Spinal cord (tissue), 10 donors: Measurements from ENCODE around the gene SPSB1. TPM values are rescaled to one million over a fixed set of nuclear protein-coding genes. Genes with fewer than 3 reads are reported as not detected.

ENCODE experiments used
- DNase-seq, 6 donors: peaks; one replicate each; pipeline versions ENCODE4 v3.0.0 to v3.0.0-alpha.2; 2013 to 2015; ENCODE audit warnings: low spot score in 6 of 6, low read depth in 4 of 6
- H3K27ac ChIP-seq: one replicate; pipeline ENCODE4 v1.5.1; 2013; ENCODE audit warnings: low read depth, low read length, control low read depth
- H3K27me3 ChIP-seq: one replicate; pipeline ENCODE4 v1.6.1; 2013; ENCODE audit warnings: low read length; ENCODE audit not compliant: control insufficient read depth, insufficient read depth
- H3K36me3 ChIP-seq: one replicate; pipeline ENCODE4 v1.6.1; 2013; ENCODE audit warnings: low read length; ENCODE audit not compliant: control insufficient read depth, insufficient read depth
- H3K4me1 ChIP-seq: one replicate; pipeline ENCODE4 v1.6.1; 2013; ENCODE audit warnings: low read length; ENCODE audit not compliant: control insufficient read depth, insufficient read depth
- H3K4me3 ChIP-seq: one replicate; pipeline ENCODE4 v1.5.1; 2013; ENCODE audit warnings: low read depth, low read length, control low read depth
- H3K9me3 ChIP-seq: one replicate; pipeline ENCODE4 v1.6.1; 2013; ENCODE audit warnings: low read length; ENCODE audit not compliant: control insufficient read depth, insufficient read depth
- WGBS: methylation state at CpG from one replicate; pipeline ENCODE4 v1.1.5; 2013; ENCODE audit warnings: missing lambda C conversion rate; ENCODE audit not compliant: insufficient coverage; 5-methylcytosine and 5-hydroxymethylcytosine counted together
- polyA plus RNA-seq, 2 donors: library from polyadenylated mRNA; unstranded; fragments of 120-200 nt; gene quantifications; one replicate each; pipeline ENCODE4 v1.2.1, GENCODE V29; 2013; ENCODE audit not compliant: insufficient read length in 2 of 2
- total RNA-seq, 2 donors: library from RNA; depleted of rRNA in 1 of 2; stranded (reverse); fragments of 120-200 nt in 1 of 2; fragments of >200 nt in 1 of 2; gene quantifications; one replicate each; pipeline versions ENCODE4 v1.2.3 to v1.2.4, GENCODE V29; 2013 to 2014
- donor health status: healthy.

SPSB1 gene
- total and polyA plus RNA-seq, 4 donors, result 6.9 to 17.4 (median 12.8) TPM

- Histone ChIP-seq H3K27me3 (no peaks in the 10 kb centered on the region), H3K4me1 (peaks cover 42% of the 10 kb centered on the region), H3K9me3 (no peaks in the 10 kb centered on the region), H3K36me3 (peaks cover 71% of the 10 kb centered on the region), H3K4me3 (no peak overlapping the region), H3K27ac (no peak overlapping the region)
- 89% methylated on average over 6 of the region's 21 CpGs for whole genome bisulfite sequencing
- DNase-seq, result no peak
Measured at GRCh38 chr1:9248341-9249262, 44.1 kb upstream of the SPSB1 start.

- WGBS, result 91% methylated on average over 3 of the region's 3 CpGs
- Histone ChIP-seq H3K27ac (no peak overlapping the region), H3K9me3 (no peaks in the 10 kb centered on the region), H3K27me3 (no peaks in the 10 kb centered on the region), H3K4me3 (no peak overlapping the region), H3K4me1 (peaks cover 47% of the 10 kb centered on the region), H3K36me3 (peaks cover 71% of the 10 kb centered on the region)
- DNase-seq, result no peak
Measured at GRCh38 chr1:9249263-9249533, 43.5 kb upstream of the SPSB1 start.

- Histone ChIP-seq H3K4me3 (no peak overlapping the region), H3K9me3 (no peaks in the 10 kb centered on the region), H3K27me3 (no peaks in the 10 kb centered on the region), H3K36me3 (peaks cover 66% of the 10 kb centered on the region), H3K4me1 (peaks cover 48% of the 10 kb centered on the region), H3K27ac (no peak overlapping the region)
- WGBS, result 60% methylated on average over 17 of the region's 17 CpGs
- peak in 1 of 6 donors; percentile 23 for DNase-seq
Measured at GRCh38 chr1:9249534-9250410, 42.9 kb upstream of the SPSB1 start.

- Histone ChIP-seq H3K27me3 (no peaks in the 10 kb centered on the region), H3K36me3 (peaks cover 57% of the 10 kb centered on the region), H3K27ac (peak overlapping the region; percentile 40), H3K9me3 (no peaks in the 10 kb centered on the region), H3K4me1 (peaks cover 48% of the 10 kb centered on the region), H3K4me3 (no peak overlapping the region)
- peak in 2 of 6 donors; percentile 31 to 44 for DNase-seq
- WGBS, result 39% methylated on average over 12 of the region's 21 CpGs
Measured at GRCh38 chr1:9250411-9251381, 42.0 kb upstream of the SPSB1 start.

- Histone ChIP-seq H3K27ac (no peak overlapping the region), H3K4me3 (no peak overlapping the region), H3K36me3 (peaks cover 55% of the 10 kb centered on the region), H3K9me3 (no peaks in the 10 kb centered on the region), H3K4me1 (peaks cover 48% of the 10 kb centered on the region), H3K27me3 (no peaks in the 10 kb centered on the region)
- no peak for DNase-seq
- WGBS, result 45% methylated on average over 5 of the region's 6 CpGs
Measured at GRCh38 chr1:9251501-9251900, 41.2 kb upstream of the SPSB1 start.

GRCh38 chr1:9253004-9253403, 39.7 kb upstream of the SPSB1 start:
- peak in 5 of 6 donors; percentile 28 to 94 (median 53) for DNase-seq
- no peaks in the 10 kb centered on the region for H3K27me3 ChIP-seq
- peak overlapping the region; percentile 54 for H3K27ac ChIP-seq
- H3K4me3 ChIP-seq, result no peak overlapping the region
- peaks cover 48% of the 10 kb centered on the region for H3K4me1 ChIP-seq
- no peaks in the 10 kb centered on the region for H3K9me3 ChIP-seq
- 13% methylated on average over 8 of the region's 8 CpGs for WGBS
- peaks cover 45% of the 10 kb centered on the region for H3K36me3 ChIP-seq

- WGBS, result 26% methylated on average over 8 of the region's 10 CpGs
- Histone ChIP-seq H3K4me1 (peaks cover 48% of the 10 kb centered on the region), H3K9me3 (no peaks in the 10 kb centered on the region), H3K36me3 (peaks cover 40% of the 10 kb centered on the region), H3K27me3 (no peaks in the 10 kb centered on the region), H3K27ac (peak overlapping the region; percentile 54), H3K4me3 (no peak overlapping the region)
- peak in 3 of 6 donors; percentile 7 to 84 (median 15) for DNase-seq
Measured at GRCh38 chr1:9253453-9254105, 39.1 kb upstream of the SPSB1 start.

GRCh38 chr1:9256332-9256731, 36.4 kb upstream of the SPSB1 start:
- Histone ChIP-seq H3K4me1 (peaks cover 21% of the 10 kb centered on the region), H3K27ac (no peak overlapping the region), H3K9me3 (no peaks in the 10 kb centered on the region), H3K27me3 (no peaks in the 10 kb centered on the region), H3K36me3 (peaks cover 22% of the 10 kb centered on the region), H3K4me3 (no peak overlapping the region)
- DNase-seq, result no peak
- 100% methylated on average over 7 of the region's 7 CpGs for WGBS
